ENCODE data around the gene REXO5.
"Not testable (repeated sequence)": the region's sequence is repeated elsewhere in the genome, so short reads cannot be mapped to it uniquely, and the experiment has no call there.

The REXO5 gene, protein sequence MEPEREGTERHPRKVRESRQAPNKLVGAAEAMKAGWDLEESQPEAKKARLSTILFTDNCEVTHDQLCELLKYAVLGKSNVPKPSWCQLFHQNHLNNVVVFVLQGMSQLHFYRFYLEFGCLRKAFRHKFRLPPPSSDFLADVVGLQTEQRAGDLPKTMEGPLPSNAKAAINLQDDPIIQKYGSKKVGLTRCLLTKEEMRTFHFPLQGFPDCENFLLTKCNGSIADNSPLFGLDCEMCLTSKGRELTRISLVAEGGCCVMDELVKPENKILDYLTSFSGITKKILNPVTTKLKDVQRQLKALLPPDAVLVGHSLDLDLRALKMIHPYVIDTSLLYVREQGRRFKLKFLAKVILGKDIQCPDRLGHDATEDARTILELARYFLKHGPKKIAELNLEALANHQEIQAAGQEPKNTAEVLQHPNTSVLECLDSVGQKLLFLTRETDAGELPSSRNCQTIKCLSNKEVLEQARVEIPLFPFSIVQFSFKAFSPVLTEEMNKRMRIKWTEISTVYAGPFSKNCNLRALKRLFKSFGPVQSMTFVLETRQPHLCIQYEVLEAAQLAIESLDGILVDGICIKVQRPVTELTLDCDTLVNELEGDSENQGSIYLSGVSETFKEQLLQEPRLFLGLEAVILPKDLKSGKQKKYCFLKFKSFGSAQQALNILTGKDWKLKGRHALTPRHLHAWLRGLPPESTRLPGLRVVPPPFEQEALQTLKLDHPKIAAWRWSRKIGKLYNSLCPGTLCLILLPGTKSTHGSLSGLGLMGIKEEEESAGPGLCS

DNA sequence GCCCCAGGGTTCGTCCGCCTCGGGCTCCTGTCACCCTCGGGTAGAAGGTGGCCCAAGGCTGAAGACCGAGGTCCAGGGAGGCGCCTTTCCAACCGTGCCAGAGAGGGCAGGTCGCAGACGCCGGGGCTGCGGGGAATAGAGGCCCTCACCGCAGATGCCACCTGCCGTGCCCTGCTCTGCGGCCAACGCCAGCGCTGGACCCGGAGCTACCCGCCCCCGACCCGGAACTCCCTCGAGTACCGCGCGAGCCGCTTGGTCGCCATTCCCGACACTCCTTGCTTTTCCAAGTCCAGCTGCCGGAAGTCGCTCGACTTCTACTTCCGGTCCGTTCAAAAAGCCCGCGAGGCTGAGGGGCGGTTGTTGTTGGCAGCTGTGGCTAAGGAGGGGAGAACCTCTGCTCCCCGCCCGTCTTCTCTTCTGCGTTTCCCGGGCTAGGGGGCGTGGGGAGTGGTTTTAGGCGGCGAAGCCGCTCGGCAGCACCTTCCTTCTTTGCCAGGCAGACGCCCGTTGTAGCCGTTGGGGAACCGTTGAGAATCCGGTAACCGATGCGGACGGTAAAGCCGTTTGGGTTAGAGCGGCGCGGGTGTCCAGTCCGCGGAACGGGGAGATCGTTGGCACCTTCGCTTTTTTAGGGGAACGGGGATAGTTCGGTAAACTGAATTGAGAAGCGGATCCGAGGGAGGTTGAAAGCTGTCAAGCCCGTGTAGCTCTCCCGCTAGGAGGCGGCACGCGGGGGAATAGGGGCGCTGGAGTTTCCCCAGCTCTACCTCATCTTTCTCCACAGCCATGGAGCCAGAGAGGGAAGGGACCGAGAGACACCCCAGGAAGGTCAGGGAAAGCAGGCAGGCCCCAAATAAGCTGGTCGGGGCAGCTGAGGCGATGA is at the start of gene REXO5, which contains the start of gene ERI2:
REXO5 (plus strand) TSS at position 360 of the 883 bp plus-strand sequence; CDS start at position 787, 427 bp downstream.
ERI2 (minus strand) TSS at position 305 of the 883 bp plus-strand sequence; CDS start at position 263, 42 bp downstream.
- DNase-seq (ENCODE audit: low read depth in 2 of 2): peak; percentile 51 to 53

DNA sequence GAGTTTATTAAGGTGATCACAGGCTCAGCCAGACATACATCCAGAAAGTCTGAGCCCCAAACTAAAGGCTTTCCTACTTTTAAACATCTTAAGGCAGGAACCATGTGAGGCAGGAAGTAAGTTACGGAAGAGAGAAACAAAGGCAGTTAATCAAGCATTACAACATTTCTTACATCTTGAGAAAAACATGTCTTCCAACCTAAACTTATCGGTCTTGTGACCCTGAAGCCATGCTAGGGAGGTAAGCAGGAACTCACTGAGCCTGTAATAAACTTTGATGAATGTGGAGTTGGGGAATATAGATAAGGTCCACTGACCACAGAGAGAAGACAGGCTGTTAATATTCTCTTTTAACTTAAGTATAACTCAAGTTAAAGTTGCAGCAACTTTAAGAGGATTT is 46.0 kb upstream of the REXO5 start:
- DNase-seq (ENCODE audit: low read depth in 2 of 2): no peak

DNA sequence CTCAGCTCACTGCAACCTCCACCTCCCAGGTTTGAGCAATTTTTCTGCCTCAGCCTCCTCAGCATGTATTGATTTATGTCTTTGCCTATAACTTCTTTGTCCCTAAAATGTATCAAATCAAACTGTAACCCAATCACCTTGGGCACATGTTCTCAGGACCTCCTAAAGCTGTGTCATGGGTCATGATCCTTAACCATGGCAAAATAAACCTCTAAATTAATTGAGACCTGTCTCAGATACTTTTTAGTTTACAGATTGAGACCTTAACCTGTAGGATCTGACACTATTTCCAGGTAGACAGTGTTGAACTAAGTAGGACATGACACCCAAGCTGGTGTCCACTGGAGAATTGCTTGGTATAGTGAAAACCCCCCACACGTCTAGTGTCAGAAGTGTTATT is 45.2 kb upstream of the REXO5 start:
- DNase-seq (ENCODE audit: low read depth in 2 of 2): no peak

DNA sequence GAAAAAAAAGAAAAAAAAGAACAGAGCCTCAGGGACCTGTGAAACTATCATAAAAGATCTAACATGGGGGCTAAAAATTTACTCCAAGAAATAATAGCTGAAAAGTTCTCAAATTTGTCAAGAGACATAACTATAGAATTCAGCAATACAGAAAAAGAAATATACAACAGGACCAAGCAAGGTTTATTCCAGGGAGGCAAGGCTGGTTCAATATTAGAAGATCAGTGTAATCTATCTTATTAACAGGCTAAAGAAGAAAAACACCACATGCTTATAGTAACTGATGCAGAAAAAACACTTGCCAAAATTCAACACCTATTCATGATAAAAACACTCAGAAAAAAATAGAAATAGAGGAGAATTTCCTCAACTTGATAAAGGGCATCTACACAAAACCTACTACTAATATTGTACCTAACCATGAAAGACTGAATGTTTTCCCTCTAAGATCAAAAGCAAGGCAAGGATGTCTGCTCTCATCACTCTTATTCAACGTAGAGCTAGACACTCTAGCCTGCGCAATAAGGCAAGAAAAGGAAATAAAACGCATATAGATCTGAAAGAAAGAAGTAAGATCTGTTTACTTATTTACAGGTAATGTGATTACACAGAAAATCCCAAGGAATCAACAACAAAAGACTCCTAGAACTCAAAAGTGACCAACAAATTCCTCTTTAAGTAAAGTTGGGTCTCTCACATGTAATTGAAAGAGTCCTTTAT is 43.8 kb upstream of the REXO5 start:
- no peak for DNase-seq (ENCODE audit: low read depth in 2 of 2)

DNA sequence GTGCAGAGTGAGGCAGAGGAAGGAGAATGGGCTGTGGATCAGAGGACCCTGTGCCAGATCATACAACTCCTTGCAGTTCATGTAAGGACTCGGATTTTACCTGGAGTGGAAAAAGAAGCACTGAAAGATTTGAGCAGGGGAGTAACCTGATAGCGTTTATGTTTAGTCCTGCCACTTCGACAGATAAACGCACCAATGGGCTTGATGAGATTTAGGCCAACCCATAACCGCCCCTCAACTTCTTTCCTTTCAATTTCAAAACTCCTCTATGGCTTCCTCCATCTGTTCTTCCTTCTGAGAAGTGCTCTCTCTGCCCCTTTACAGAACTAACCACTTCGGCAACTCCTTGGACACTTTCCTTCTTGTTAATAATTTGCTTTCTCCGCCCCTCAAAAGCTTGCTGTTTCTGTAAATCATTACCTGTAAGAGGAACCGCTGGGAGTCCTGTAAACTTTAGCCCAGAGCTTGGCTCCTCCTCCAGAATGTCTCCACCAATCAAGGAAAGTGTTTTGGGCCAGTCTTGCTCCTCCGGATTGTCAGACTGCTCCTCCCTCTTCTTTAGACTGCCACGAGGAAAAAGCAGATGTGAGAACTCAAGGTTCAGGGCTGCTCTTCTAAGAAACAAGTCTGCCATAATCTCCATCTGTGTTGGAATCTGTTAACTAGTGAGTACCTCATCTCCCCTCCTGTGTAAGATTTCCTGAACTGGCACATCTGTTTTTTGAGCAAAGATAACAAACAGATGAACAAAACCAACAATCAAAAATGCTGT is 42.7 kb upstream of the REXO5 start, which contains the start of gene ACSM3:
ACSM3 (plus strand) TSS at position 554 of the 772 bp plus-strand sequence. CDS start 6,021 bp downstream, outside the sequence.
- DNase-seq (ENCODE audit: low read depth in 2 of 2): peak; percentile 17 to 49

DNA sequence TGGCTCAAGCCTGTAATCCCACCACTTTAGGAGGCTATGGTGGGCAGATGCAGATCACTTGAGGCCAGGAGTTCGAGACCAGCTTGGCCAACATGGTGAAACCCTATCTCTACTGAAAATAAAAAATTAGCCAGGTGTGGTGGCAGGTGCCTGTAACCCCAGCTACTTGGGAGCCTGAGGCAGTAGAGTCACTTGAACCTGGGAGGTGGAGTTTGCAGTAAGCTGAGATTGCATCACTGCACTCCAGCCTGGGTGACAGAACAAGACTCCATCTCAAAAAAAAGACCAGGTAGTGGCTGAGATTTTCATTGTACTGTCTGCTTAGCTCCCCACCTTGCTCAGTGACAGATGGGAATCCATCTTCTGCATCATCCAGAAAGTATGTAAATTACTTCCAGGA is 41.9 kb upstream of the REXO5 start:
- not testable (repeated sequence) for DNase-seq (ENCODE audit: low read depth in 2 of 2)

DNA sequence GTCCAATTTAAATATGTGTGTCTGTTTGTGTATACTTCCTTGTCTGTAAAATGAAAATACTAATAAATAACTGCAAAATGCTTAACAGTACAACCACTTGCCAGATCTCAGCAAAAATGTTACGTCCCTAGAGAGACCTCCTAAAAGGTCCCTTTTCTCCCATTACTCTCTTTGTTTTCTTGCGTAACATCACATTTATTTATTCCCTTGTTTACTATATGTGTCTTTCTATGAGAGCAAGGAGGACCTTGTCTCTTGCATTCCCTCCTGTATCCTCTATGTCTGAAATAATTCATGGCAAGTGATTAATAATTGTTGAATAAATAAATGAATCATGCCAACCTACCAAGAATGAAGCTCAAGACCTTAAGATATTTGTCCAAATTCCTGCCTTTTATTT is 40.6 kb upstream of the REXO5 start:
- no peak for DNase-seq (ENCODE audit: low read depth in 2 of 2)

DNA sequence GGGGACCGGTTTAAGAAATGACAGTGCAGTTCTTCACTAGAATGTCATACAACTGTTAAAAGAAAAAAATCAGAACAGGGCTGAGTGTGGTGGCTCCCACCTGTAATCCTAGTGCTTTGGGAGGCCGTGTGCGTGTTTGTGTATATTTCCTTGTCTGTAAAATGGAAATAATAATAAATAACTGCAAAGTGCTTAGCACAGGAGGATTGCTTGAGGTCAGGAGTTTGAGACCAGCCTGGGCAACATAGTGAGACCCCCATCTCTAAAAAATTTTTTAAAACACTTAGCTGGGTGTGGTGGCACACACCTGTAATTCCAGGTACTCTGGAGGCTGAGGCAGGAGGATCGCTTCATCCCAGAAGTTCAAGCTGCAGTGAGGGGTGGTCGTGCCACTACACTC is 40.0 kb upstream of the REXO5 start:
- no peak for DNase-seq (ENCODE audit: low read depth in 2 of 2)

DNA sequence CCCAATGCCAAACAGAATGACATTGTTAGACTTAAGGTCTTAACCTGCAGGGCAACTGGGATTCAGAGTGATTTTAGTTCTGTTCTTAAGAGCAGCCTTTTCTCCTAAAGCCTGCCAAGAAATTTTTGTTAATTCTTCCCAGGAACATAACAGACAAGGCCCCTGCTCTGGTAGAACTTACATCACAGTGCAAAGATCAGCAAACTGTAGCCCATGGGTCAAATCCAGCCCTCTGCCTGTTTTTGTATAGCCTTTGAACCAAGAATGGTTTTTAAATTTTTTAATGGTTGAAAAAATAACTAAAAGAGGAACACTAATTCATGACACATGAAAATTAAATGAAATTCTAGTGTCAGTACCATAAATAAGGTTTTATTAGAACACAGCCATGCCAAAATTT is 38.8 kb upstream of the REXO5 start:
- DNase-seq (ENCODE audit: low read depth in 2 of 2): no peak

DNA sequence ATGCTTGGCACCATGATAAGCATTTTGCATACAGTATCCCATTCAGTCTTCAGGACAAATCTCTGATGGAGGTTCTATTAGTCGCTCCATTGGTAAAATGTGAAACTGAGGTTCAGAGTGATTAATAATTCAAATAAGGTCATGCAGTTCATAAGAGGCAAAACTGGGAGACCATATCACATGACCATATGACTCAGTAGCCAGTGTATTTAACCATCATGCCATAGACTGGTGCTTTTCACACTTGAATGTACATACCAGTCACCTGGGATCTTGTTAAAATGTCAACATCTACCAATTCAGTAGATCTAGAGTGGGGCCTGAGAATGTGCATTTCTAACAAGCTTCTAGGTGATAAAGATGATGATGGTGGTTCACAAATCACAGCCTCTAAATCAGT is 38.2 kb upstream of the REXO5 start:
- DNase-seq (ENCODE audit: low read depth in 2 of 2): no peak

DNA sequence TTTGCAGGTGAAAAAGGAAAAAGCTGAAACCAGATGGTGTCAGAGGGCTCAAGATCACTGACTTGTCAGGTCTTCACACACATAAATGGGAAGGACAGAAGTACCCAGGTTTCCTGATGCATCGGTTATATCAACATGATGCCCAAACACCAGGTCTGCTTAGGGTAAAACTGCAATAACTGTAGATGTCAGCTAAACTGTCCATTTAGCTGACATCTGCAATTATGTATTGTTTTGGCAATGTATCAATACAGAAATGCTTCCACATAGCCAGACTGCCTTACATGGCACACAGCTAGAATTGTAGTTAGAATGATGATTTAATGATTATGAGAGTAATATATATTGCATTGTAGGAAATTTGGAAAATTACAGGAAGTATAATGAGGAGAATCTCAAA is 37.5 kb upstream of the REXO5 start:
- DNase-seq (ENCODE audit: low read depth in 2 of 2): no peak

DNA sequence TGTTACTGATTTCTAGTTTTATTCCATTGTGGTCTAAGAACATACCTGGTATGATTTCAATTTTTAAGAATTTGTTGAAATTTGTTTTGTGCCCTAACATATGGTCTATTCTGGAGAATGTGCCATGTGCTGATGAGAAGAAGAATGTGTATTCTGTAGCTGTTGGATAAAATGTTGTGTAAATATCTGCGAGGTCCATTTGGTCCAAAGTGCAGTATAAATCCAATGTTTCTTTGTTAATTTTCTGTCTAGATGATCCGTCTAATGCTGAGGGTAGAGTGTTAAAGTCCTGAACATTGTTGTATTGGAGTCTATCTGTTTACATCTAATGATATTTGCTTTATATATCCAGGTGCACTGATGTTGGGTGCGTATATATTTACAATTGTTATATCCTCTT is 32.6 kb upstream of the REXO5 start:
- no peak for DNase-seq (ENCODE audit: low read depth in 2 of 2)

DNA sequence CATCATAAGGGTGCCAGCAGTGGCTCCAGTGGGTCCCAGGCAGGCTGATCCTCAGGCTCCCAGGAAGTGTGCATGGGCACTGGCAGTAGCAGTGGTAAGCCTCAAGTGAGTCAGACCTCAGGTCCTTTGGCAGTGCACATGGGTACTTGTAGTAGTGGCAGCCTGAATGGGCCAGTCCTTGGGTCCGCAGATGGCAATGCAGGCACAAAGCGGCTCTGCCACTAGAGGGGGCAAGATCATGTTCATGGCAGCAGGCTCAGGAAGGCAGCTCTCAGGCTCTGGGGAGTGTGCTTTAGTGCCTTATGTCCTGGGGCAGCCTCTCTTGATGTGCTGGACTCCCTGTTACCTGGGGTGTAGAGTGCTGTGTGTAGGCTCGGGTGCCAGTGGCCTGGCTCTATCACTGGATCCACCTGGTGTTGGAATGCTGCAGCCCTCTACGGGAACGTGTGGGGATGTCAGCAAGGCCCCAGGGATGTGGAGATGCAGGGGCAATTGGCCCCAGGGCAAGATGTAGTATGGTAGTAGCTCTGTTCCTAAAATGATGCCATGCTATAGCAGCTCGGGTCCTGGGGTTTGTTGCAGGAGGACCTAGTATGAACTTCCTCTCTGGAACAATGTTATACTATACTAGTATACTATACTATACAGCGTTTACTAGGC is 31.5 kb upstream of the REXO5 start:
- no peak for DNase-seq (ENCODE audit: low read depth in 2 of 2)

DNA sequence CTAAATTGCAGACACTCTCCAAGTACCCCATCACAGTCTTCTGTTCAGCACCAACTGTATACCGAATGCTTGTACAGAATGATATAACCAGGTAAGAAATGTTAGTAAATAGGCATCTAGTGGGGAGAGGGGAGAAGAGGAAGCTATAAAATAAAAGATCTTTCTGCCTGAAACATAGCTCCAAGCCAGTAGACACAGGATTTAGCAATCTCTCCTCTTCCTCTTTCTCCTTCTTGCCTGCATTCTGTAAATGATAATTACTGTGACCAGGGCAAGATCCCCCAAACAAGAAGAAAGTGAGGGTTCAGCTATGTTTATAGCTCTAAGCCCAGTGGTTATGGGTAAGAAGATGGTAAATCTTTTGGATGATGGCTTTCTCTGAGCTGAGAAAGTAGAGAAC is 24.6 kb upstream of the REXO5 start:
- no peak for DNase-seq (ENCODE audit: low read depth in 2 of 2)

DNA sequence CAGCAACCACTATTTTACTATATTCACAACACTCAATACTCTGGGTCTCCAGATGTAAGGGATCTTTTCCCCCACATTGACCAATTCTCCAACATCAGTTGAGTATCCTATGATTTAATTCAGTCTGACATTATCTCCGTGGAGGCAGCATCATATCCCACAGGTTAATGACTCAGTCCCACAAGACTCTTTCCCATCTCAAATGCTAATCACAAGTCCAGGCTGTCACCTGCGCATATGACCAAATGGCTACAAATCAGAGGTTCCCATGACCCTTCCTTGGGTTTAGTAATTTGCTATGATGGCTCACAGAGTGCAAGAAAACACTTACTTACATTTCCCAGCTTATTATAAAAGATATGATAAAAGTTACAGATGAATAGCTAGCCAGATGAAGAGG is 23.9 kb upstream of the REXO5 start:
- DNase-seq (ENCODE audit: low read depth in 2 of 2): no peak

DNA sequence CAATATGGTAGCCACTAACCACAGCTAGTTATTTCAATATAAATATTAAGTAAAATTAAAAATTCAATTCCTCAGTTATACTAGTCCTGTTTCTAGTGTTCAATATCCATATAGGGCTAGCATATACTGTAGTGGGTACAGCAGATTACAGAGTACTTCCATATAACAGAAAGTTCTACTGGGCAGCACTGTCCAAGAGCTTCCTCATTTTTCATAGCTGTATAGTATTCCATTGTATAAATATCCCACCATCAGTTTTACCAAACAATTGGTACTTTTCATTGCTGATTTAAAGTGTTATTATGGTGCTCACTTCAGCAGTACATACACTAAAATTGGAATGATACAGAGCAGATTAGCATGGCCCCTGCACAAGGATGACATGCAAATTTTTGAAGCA is 22.1 kb upstream of the REXO5 start:
- no peak for DNase-seq (ENCODE audit: low read depth in 2 of 2)

DNA sequence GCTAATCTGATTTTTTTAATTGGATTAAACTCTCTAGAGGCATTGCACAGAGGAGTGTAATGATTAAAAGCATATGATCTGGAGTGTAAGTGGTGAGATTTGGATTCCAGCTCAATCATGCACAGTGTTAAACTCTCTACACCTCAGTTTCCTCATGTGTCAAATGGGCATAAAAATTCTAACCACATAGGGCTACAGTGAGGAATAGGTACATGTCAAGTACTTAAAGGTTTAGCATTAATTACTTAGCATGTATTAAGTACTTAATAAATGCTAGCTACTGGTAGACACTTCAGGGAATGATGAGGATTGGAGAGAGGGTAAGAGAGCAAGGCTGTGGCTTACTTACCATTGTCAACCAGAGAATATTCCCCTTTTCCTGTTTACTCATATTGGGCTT is 17.2 kb upstream of the REXO5 start:
- DNase-seq (ENCODE audit: low read depth in 2 of 2): no peak

DNA sequence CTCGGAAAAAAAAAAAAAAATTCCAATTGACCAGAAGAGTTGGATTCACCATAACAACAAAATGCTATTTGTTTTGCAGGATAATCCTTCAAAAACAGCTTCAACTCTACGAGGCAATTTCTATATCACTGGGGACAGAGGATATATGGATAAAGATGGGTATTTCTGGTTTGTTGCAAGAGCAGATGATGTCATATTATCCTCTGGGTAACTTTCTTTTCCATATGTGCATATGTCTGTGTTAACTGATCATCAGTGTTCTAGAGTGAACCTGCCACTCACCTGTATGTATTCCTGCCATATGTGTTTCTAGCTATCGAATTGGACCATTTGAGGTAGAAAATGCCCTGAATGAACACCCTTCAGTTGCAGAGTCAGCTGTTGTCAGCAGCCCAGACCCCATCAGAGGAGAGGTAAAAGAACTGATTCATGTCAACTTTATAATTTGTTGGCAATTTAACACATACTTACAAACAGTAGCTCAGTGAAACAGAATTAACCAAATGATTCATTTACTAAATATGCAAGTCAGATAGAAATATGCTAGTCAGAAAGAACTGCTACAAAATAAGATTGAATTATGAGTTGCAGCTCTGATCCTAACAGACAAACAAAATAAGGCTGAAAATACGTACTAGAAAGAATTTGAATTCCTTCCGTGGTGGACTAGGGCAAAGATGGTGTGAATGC is 14.3 kb upstream of the REXO5 start:
- DNase-seq (ENCODE audit: low read depth in 2 of 2): no peak

DNA sequence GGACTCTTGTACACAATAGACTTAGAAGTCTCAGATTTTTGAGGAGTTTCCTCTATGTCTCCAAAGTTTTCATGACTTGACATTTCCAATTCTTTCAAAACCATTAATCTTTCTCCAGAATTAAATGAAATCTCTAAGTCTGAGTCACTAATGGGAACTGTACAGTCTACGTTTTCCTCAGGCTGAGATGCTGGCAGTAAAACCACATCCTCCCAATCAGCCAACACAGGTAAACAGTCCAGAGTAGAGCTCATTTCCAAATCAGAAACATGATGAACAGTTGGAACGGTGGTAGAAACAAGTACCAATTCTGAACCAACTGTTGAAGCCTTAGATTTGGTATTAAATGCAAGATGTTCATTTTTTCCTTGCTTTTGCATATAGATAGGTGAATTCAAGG is 8.0 kb upstream of the REXO5 start:
- DNase-seq (ENCODE audit: low read depth in 2 of 2): no peak
